ENCODE data around the gene SNX5. TPM values are rescaled to one million over a fixed set of nuclear protein-coding genes. Genes with fewer than 3 reads are reported as not detected.

The SNX5 gene
- total and polyA plus RNA-seq, 2 of the 13 experiments (the other 11 are each of a cell fraction or from before 2014, with no cell fraction given), result 664 to 1,040 TPM

DNA sequence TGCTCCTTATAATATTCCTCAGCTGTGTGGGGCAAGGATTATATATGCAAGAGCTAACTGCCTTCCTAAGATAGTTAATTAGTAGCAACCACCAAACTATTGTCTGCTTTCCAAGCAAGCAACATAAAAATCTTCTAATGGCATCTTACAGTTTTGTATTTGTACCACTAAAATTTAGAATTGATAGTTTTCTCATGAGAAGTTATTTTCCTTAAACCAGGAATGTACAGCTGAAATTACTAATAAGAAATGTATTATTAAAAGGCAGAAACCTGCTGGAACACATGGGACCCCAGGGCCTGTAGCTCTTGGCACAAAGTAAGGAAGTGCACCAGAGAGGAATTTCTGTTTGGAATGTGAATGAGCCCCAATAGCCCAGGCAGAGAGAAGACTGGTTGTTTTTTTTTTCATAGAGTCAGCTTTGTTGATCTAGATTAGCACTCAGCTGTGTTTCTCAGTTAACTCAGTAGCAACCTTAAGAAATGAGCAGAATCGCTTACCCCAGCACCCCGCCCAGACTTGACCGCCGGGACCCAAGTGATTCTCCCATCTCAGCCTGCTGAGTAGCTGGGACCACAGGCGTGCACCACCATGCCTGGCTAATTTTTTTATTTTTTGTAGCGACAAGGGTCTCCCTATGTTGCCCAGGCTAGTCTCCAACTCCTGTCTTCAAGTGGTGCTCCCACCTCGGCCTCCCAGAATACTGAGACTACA, 2.9 kb upstream of the SNX5 start (continued):
- TF ChIP-seq, protein P1, sequence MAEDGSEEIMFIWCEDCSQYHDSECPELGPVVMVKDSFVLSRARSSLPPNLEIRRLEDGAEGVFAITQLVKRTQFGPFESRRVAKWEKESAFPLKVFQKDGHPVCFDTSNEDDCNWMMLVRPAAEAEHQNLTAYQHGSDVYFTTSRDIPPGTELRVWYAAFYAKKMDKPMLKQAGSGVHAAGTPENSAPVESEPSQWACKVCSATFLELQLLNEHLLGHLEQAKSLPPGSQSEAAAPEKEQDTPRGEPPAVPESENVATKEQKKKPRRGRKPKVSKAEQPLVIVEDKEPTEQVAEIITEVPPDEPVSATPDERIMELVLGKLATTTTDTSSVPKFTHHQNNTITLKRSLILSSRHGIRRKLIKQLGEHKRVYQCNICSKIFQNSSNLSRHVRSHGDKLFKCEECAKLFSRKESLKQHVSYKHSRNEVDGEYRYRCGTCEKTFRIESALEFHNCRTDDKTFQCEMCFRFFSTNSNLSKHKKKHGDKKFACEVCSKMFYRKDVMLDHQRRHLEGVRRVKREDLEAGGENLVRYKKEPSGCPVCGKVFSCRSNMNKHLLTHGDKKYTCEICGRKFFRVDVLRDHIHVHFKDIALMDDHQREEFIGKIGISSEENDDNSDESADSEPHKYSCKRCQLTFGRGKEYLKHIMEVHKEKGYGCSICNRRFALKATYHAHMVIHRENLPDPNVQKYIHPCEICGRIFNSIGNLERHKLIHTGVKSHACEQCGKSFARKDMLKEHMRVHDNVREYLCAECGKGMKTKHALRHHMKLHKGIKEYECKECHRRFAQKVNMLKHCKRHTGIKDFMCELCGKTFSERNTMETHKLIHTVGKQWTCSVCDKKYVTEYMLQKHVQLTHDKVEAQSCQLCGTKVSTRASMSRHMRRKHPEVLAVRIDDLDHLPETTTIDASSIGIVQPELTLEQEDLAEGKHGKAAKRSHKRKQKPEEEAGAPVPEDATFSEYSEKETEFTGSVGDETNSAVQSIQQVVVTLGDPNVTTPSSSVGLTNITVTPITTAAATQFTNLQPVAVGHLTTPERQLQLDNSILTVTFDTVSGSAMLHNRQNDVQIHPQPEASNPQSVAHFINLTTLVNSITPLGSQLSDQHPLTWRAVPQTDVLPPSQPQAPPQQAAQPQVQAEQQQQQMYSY (CRISPR knock-in tag; IDR thresholded peaks at IDR 0.05), result no peak
- TF ChIP-seq CEBPG (CRISPR knock-in tag; IDR thresholded peaks at IDR 0.05) (no peak), ATAD3A (CRISPR knock-in tag; IDR thresholded peaks at IDR 0.05) (no peak), MYNN (CRISPR knock-in tag; IDR thresholded peaks at IDR 0.05; ENCODE audit: low read depth) (no peak), SMARCC2 (IDR thresholded peaks at IDR 0.05) (no peak), ZNF468 (CRISPR knock-in tag; IDR thresholded peaks at IDR 0.05) (no peak), TEAD3 (CRISPR knock-in tag; optimal IDR thresholded peaks at IDR 0.05; ENCODE audit: borderline replicate concordance) (peak; percentile 83), HES4 (CRISPR knock-in tag; IDR thresholded peaks at IDR 0.05; ENCODE audit: borderline replicate concordance) (no peak), PRMT3 (CRISPR knock-in tag; IDR thresholded peaks at IDR 0.05; ENCODE audit: borderline replicate concordance, low read depth) (no peak), RORA (CRISPR knock-in tag; IDR thresholded peaks at IDR 0.05) (0 out of 2 replicates have a peak, but pooled peaks have one; percentile 50), TEAD2 (CRISPR knock-in tag; IDR thresholded peaks at IDR 0.05) (no peak), ZNF382 (CRISPR knock-in tag; IDR thresholded peaks at IDR 0.05; ENCODE audit: borderline replicate concordance) (no peak), HMGA1 (CRISPR knock-in tag; conservative IDR thresholded peaks at IDR 0.05) (no peak), ZNF569 (CRISPR knock-in tag; IDR thresholded peaks at IDR 0.05; ENCODE audit: borderline replicate concordance) (no peak), ZFP36 (IDR thresholded peaks at IDR 0.05; ENCODE audit: borderline replicate concordance, low read depth, low read length, partially characterized antibody) (no peak), SNAPC2 (CRISPR knock-in tag; IDR thresholded peaks at IDR 0.05) (no peak), ZBTB7A (CRISPR knock-in tag; IDR thresholded peaks at IDR 0.05) (no peak), RARA (CRISPR knock-in tag; IDR thresholded peaks at IDR 0.05) (no peak), ZNF577 (CRISPR knock-in tag; IDR thresholded peaks at IDR 0.05; ENCODE audit: borderline replicate concordance, low read depth) (no peak), PCBP1 (IDR thresholded peaks at IDR 0.05; ENCODE audit: borderline replicate concordance, low read depth, low read length) (no peak), ZBTB7B (CRISPR knock-in tag; IDR thresholded peaks at IDR 0.05) (0 out of 2 replicates have a peak, but pooled peaks have one; percentile 35)
- TF ChIP-seq, protein P2, sequence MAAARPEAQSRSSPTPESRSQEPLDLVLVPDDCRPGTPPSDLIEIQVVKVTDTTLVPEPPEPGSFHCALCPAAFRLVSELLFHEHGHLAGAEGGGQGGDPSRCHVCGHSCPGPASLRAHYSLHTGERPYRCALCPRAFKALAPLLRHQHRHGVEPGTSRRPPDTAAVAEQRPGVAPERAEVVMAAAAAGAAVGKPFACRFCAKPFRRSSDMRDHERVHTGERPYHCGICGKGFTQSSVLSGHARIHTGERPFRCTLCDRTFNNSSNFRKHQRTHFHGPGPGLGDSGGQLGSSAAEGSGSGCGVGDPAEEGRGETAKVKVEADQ (CRISPR knock-in tag; IDR thresholded peaks at IDR 0.05; ENCODE audit: borderline replicate concordance), result no peak
- TF ChIP-seq, protein P3, sequence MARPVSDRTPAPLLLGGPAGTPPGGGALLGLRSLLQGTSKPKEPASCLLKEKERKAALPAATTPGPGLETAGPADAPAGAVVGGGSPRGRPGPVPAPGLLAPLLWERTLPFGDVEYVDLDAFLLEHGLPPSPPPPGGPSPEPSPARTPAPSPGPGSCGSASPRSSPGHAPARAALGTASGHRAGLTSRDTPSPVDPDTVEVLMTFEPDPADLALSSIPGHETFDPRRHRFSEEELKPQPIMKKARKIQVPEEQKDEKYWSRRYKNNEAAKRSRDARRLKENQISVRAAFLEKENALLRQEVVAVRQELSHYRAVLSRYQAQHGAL (CRISPR knock-in tag; IDR thresholded peaks at IDR 0.05; ENCODE audit: not compliant biosample characterization), result no peak
